ENCODE data around the gene PITPNM3. TPM values are rescaled to one million over a fixed set of nuclear protein-coding genes. Genes with fewer than 3 reads are reported as not detected.

PITPNM3 gene
- total RNA-seq (10 to 100 TPM in 1 of 2 donors, 1 to 10 TPM in 1; 4.0 to 12.6 TPM), polyA plus RNA-seq (1 to 10 TPM; 2.0 to 6.8 TPM)
- long read RNA-seq, donor 1 = 0 reads
- long read RNA-seq, donor 2 = 0 reads
- long read RNA-seq, donor 3 = 0 reads
- long read RNA-seq, donor 4 = 0 reads
- long read RNA-seq, donor 5 = 0 reads

- H3K36me3 ChIP-seq (ENCODE audit: control insufficient read depth in 4 of 4, insufficient read depth in 4 of 4, low read length in 4 of 4) = no peaks in the 10 kb centered on the region
- H3K27ac ChIP-seq (ENCODE audit: low read depth in 1 of 2, low read length in 1 of 2) = peak within 1 kb of the TSS in 1 of 2 donors; percentile 70
- H3K4me1 ChIP-seq (ENCODE audit: control insufficient read depth in 5 of 5, insufficient read depth in 5 of 5, low read length in 5 of 5) = peaks cover 2 to 21% (median 9%) of the 10 kb centered on the region in 5 donors
- WGBS, 2 donors = 2 to 7% methylated on average over 26 to 119 of the region's 122 CpGs
- TF ChIP-seq, protein P1, sequence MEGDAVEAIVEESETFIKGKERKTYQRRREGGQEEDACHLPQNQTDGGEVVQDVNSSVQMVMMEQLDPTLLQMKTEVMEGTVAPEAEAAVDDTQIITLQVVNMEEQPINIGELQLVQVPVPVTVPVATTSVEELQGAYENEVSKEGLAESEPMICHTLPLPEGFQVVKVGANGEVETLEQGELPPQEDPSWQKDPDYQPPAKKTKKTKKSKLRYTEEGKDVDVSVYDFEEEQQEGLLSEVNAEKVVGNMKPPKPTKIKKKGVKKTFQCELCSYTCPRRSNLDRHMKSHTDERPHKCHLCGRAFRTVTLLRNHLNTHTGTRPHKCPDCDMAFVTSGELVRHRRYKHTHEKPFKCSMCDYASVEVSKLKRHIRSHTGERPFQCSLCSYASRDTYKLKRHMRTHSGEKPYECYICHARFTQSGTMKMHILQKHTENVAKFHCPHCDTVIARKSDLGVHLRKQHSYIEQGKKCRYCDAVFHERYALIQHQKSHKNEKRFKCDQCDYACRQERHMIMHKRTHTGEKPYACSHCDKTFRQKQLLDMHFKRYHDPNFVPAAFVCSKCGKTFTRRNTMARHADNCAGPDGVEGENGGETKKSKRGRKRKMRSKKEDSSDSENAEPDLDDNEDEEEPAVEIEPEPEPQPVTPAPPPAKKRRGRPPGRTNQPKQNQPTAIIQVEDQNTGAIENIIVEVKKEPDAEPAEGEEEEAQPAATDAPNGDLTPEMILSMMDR (IDR thresholded peaks at IDR 0.05; ENCODE audit: control extremely low read depth, extremely low read depth) = no peak
- no peaks in the 10 kb centered on the region for H3K9me3 ChIP-seq (ENCODE audit: control insufficient read depth in 4 of 4, insufficient read depth in 3 of 4, low read length in 3 of 4)
- H3K4me3 ChIP-seq = peak within 1 kb of the TSS; percentile 43
- DNase-seq = peak in 2 of 3 donors; percentile 33 to 37
- H3K9ac ChIP-seq (ENCODE audit: insufficient read depth in 1 of 2, low read length in 2 of 2) = peak within 1 kb of the TSS in 1 of 2 donors; percentile 5
- H3K27me3 ChIP-seq (ENCODE audit: control insufficient read depth in 3 of 3, insufficient read depth in 3 of 3, low read length in 2 of 3) = peaks cover 0 to 19% (median 17%) of the 10 kb centered on the region in 3 donors
- ATAC-seq (ENCODE audit: insufficient read depth, low FRiP score) = peak; percentile 49
These were observed at the start of gene PITPNM3 for GRCh38 chr17:6556121-6557039. Gene PITPNM3 (minus strand): TSS chr17:6556555. CDS start chr17:6556406, 149 bp downstream.

- Histone ChIP-seq H3K4me3 (no peak overlapping the region), H3K27ac (ENCODE audit: low read depth in 1 of 2, low read length in 1 of 2) (no peak overlapping the region), H3K9me3 (ENCODE audit: control insufficient read depth in 4 of 4, insufficient read depth in 3 of 4, low read length in 3 of 4) (no peaks in the 10 kb centered on the region), H3K27me3 (ENCODE audit: control insufficient read depth in 3 of 3, insufficient read depth in 3 of 3, low read length in 2 of 3) (no peaks in the 10 kb centered on the region), H3K4me1 (ENCODE audit: control insufficient read depth in 5 of 5, insufficient read depth in 5 of 5, low read length in 5 of 5) (peaks cover 0 to 13% (median 3%) of the 10 kb centered on the region in 5 donors), H3K9ac (ENCODE audit: insufficient read depth in 1 of 2, low read length in 2 of 2) (no peak overlapping the region), H3K36me3 (ENCODE audit: control insufficient read depth in 4 of 4, insufficient read depth in 4 of 4, low read length in 4 of 4) (peaks cover 15 to 72% (median 41%) of the 10 kb centered on the region in 4 donors)
- TF ChIP-seq, protein P1 (IDR thresholded peaks at IDR 0.05; ENCODE audit: control extremely low read depth, extremely low read depth) = no peak
- no peak for ATAC-seq (ENCODE audit: insufficient read depth, low FRiP score)
- DNase-seq = no peak
- WGBS, 2 donors = 91 to 98% methylated on average over 6 of the region's 6 CpGs
These were observed 48.8 kb upstream of the PITPNM3 start for GRCh38 chr17:6605142-6605541.

DNA sequence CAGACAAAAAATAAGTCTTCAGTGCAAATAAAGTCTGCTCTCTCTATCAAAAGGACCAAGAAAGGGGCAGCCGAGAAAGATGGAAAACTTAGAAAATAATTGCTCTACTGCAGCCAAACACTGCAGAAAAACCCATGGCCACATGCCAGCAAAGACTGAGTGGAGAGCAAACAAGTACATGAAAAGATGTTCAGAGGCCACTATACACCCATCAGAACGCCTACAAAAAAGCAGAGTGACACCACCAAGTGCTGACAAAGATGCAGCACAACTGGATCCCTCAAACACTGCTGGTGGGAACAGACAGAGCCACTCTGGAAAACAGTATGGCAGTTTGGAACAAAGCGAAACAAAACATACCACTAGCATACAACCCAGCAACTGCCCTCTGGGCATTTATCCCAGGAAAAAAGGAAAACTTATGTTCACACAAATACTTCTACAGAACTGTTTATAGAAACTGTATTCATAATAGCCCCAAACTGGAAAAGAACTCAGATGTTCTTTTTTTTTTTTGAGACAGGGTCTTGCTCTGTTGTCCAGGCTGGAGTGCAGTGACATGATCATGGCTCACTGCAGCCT, 47.5 kb upstream of the PITPNM3 start:
- peaks cover 10 to 66% (median 34%) of the 10 kb centered on the region in 4 donors for H3K36me3 ChIP-seq (ENCODE audit: control insufficient read depth in 4 of 4, insufficient read depth in 4 of 4, low read length in 4 of 4)
- H3K4me3 ChIP-seq = no peak overlapping the region
- H3K9me3 ChIP-seq (ENCODE audit: control insufficient read depth in 4 of 4, insufficient read depth in 3 of 4, low read length in 3 of 4) = no peaks in the 10 kb centered on the region
- ATAC-seq (ENCODE audit: insufficient read depth, low FRiP score) = no peak
- no peak overlapping the region for H3K9ac ChIP-seq (ENCODE audit: insufficient read depth in 1 of 2, low read length in 2 of 2)
- TF ChIP-seq, protein P1 (IDR thresholded peaks at IDR 0.05; ENCODE audit: control extremely low read depth, extremely low read depth) = no peak
- H3K27ac ChIP-seq (ENCODE audit: low read depth in 1 of 2, low read length in 1 of 2) = no peak overlapping the region
- H3K27me3 ChIP-seq (ENCODE audit: control insufficient read depth in 3 of 3, insufficient read depth in 3 of 3, low read length in 2 of 3) = no peaks in the 10 kb centered on the region
- peaks cover 0 to 24% (median 4%) of the 10 kb centered on the region in 5 donors for H3K4me1 ChIP-seq (ENCODE audit: control insufficient read depth in 5 of 5, insufficient read depth in 5 of 5, low read length in 5 of 5)
- DNase-seq = peak; percentile 80 to 94 (median 90)
- WGBS, 2 donors = 62 to 83% methylated on average over 3 of the region's 3 CpGs
